ENCODE results near the gene C1QTNF12.

The C1QTNF12 gene

GRCh38 chr1:1221887-1222574 lies 24.5 kb downstream of the C1QTNF12 start:
- ATAC-seq = peak; percentile 14
- peaks cover 38% of the 10 kb centered on the region for H3K4me1 Mint-ChIP-seq
- no peak for DNase-seq
- no peaks in the 10 kb centered on the region for H3K27me3 Mint-ChIP-seq
- no peak overlapping the region for H3K27ac Mint-ChIP-seq
- no peaks in the 10 kb centered on the region for H3K9me3 Mint-ChIP-seq
- no peak overlapping the region for H3K4me3 Mint-ChIP-seq

DNA sequence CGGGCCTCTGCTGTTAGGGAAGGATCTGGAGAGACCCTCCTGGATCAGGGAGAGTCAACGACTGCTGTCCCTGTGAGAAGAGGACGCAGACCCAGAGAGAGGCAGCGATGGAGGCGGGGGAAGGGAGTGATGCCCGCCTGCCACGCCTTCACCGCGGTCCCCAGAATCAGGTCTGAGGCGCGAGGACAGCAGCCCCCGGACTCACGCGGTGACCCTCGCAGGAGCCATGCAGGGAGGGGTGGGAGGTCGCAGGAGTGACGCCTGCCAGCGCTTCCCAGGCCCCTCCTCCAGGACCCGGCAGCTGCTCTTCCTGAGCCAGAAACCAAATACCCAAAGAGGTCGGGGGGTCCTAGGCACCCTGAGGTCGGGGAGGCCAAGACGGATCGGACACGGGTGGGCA lies 26.3 kb downstream of the C1QTNF12 start:
- ATAC-seq (no peak), DNase-seq (no peak)
- Mint-ChIP-seq H3K27me3 (no peaks in the 10 kb centered on the region), H3K27ac (peak overlapping the region in 1 of 2 donors; percentile 82), H3K9me3 (no peaks in the 10 kb centered on the region), H3K4me3 (no peak overlapping the region), H3K4me1 (peaks cover 46% of the 10 kb centered on the region)

DNA sequence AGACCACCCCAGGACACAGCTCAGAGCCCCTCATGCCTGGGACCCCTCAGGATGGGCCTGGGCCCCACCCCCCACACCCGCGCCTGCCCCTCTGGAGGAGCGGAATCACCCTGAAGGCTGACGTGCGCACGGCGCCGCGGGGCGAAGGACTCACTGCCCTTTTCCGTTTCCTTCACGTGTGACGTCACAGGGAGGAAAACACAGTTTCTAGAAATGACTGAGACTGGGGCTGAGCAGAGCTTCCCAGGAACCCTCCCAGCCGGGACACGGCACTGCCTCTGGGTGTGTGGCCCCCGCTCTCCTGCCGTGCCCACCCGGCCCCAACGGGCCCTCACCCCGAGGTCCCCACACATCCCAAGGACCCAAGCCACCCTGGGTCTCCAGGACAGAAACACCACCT lies 27.2 kb downstream of the C1QTNF12 start:
- Mint-ChIP-seq H3K27ac (peak overlapping the region; percentile 5 to 85), H3K4me3 (no peak overlapping the region), H3K4me1 (peaks cover 55% of the 10 kb centered on the region), H3K27me3 (no peaks in the 10 kb centered on the region), H3K9me3 (no peaks in the 10 kb centered on the region)
- no peak for DNase-seq
- no peak for ATAC-seq

- H3K4me3 Mint-ChIP-seq = no peak overlapping the region
Measured at GRCh38 chr1:1218524-1219200, 27.9 kb downstream of the C1QTNF12 start.

DNA sequence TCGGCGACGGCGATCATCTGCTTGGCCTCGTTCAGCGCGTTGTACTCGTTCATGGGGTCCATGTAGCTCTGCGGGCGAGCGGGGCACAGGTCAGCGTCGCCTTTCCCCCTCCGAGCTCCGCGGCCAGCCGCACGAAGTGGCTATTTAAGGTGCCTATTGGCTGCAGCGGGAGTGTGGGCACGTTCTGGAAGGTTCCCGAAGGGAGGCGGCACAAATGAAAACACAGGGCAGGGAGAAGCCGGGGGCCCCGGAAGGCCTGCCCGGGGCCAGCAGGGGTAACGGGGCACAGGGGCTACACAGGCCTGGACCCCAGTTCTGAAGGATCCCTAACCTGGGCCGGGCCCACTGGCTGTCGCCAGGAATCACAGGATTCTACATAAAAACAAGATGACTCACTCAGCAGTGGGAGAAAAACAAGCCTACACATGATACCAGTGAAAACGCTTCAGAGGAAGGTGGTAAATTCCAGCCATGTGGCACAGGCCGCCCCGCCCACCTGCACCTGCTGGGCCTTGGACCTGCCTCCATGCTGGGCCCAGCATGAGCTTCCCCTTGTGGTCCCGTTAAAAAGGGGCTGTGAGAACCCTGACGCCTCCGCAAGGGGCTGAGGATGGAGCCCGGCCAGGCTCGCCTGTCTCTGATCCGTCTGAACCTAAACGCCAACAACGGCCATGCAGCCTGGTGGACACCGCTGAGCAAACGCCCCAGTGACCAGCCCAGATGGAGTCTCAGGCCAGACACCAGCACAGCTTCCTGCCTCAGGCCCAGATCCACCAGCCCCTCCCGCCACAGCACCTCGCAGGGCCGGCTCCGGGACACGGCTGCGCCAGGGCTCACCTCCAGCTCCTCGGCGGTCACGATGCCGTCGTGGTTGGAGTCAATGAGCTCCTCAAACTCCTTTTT lies 28.6 kb downstream of the C1QTNF12 start:
- ATAC-seq (no peak), DNase-seq (no peak)
- Mint-ChIP-seq H3K27me3 (no peaks in the 10 kb centered on the region), H3K4me1 (peaks cover 59% of the 10 kb centered on the region), H3K4me3 (no peak overlapping the region), H3K27ac (no peak overlapping the region), H3K9me3 (no peaks in the 10 kb centered on the region)

More at GRCh38 chr1:1218524-1219200, 27.9 kb downstream of the C1QTNF12 start:
- H3K9me3 Mint-ChIP-seq = no peaks in the 10 kb centered on the region
- H3K4me1 Mint-ChIP-seq = peaks cover 59% of the 10 kb centered on the region
- no peaks in the 10 kb centered on the region for H3K27me3 Mint-ChIP-seq
- H3K27ac Mint-ChIP-seq = peak overlapping the region; percentile 5 to 85
- no peak for DNase-seq
- no peak for ATAC-seq

DNA sequence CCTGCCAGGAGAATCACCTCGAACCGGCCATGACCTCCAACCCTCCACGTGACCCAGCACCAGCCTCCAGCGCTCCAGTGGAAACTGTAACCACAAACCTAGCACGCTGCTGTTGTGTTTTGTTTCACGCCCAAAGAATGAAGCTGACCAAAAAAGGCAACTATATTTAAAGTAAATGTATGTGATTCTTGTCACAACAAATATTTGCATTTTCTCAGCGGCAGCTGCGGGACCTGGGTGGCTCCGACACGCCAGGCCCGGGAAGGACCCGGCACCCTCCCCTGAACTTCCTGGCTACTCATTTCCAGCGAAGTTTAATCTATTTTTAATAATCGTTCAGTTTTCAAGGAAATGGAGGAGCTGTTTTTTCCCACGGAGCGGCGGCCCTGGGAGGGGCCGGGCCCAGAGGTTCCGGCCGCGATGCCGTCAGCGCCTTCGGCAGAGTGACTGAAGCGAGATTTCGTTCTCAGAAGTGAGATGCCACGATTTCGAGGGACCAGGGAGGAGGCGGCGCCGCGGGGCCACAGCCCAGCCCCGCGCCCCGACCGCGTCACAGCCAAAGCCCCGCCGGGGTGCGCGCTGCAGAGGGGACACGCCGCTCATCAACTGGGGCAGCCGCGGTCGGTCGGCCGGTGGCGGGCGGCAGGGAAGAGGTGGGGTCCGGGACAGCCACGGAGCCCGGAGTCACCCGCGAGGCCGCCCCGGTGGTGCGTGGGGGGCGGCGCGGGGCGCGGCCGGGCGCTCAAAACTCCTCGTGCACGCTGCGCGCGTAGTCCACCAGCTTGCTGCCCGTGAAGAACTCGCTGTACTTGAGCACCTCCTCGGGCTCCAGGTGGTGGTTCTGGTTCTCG lies 29.5 kb downstream of the C1QTNF12 start:
- peaks cover 64% of the 10 kb centered on the region for H3K4me1 Mint-ChIP-seq
- peak overlapping the region; percentile 35 to 50 for H3K4me3 Mint-ChIP-seq
- peak overlapping the region; percentile 41 to 78 for H3K27ac Mint-ChIP-seq
- DNase-seq (no peak), ATAC-seq (no peak)
- no peaks in the 10 kb centered on the region for H3K9me3 Mint-ChIP-seq
- H3K27me3 Mint-ChIP-seq = no peaks in the 10 kb centered on the region

DNA sequence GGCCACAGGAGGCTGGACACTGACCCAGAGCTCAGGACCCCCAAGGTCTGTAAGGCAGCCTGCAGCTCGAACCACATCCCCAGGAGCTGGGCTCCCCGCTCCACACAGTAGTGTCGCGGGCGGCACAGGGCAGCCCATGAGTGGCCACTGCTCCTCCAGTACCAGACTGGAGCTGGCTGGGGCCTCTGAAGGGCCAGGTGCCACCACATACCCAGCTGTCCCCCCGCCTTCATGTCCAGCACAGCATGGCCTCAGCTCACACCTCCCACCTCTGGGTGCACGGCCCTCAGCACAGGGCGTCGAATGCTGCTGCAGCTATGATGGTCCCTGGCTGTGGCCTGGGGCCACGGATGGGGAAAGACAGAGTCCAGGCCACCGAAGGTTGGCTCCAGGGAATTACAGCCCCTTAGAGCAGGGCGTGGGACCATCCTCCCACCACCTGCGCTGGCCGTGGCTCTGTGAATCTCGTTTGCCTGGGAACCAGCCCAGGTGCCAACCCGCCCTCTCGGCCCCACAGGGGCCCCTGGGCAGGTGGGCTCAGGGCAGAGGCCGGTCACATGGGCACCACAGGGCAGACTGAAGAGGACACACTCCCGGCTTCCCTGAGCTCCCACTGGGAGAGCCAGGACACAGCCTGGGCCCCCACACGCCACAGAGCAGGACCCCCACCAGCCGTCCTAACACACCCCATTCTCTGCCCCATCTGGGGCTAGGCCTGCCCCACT lies 30.5 kb downstream of the C1QTNF12 start:
- peaks cover 70% of the 10 kb centered on the region for H3K4me1 Mint-ChIP-seq
- DNase-seq (no peak), ATAC-seq (no peak)
- no peaks in the 10 kb centered on the region for H3K9me3 Mint-ChIP-seq
- H3K27ac Mint-ChIP-seq = peak overlapping the region in 1 of 2 donors; percentile 16
- peak overlapping the region in 1 of 2 donors; percentile 50 for H3K4me3 Mint-ChIP-seq
- H3K27me3 Mint-ChIP-seq = no peaks in the 10 kb centered on the region

- no peak for DNase-seq
- H3K4me1 Mint-ChIP-seq = peaks cover 78% of the 10 kb centered on the region
- peak overlapping the region in 1 of 2 donors; percentile 19 for H3K27ac Mint-ChIP-seq
- ATAC-seq = no peak
- H3K4me3 Mint-ChIP-seq = peak overlapping the region; percentile 79 to 88
- H3K9me3 Mint-ChIP-seq = no peaks in the 10 kb centered on the region
- no peaks in the 10 kb centered on the region for H3K27me3 Mint-ChIP-seq
Measured at GRCh38 chr1:1215080-1215676, 31.3 kb downstream of the C1QTNF12 start.

DNA sequence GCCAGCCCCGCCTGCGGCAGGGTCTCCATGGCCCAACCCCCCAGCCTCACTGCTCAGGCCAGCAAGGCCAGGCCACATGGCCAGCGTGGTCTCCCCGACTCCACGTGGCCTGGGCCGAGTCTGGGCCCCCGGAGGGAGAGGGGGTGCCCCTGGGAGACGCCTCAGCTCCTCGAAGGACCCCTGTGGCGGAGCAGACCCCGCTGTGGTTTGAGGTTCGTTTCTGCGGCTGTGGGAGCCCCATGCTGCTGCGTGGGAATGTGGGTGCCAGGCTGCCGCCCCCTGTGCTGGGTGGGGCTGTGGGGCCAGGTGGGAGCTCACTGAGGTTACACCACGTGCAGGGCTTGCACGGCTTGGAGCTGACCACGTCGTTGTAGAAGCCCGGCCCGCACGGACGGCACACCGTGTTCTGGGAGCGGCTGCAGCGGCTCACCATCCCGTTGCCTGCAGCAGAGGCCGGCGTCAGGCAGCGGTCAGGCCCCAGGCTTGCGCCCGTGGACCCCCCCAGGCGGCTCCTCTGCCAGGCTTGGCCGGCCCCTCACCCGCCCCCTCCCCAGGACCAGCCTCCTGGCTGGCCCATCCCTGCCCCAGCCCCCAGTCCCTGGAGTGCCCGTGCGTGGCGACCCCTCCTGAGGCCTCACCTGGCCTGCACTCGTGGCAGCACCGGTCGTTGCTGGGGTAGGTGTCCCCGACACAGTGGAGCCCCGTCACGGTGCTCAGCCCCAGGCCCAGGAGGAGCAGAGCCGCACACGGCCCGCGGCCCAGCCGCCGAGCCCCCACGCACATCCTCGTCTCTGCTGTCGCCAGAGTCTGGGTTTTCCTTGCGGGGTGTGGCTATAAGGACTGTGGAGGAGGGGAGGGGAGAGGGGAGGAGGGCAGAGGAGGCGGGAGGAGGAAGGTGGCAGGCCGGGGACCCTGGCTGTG lies 32.9 kb downstream of the C1QTNF12 start, which contains the start of gene TNFRSF4:
Gene TNFRSF4 (minus strand): TSS at position 809 of the 921 bp plus-strand sequence. CDS start 26 bp downstream, at position 783.
- Mint-ChIP-seq H3K27ac (peak within 1 kb of the TSS; percentile 63 to 74), H3K4me3 (peak within 1 kb of the TSS; percentile 79 to 88), H3K9me3 (no peaks in the 10 kb centered on the region), H3K27me3 (no peaks in the 10 kb centered on the region), H3K4me1 (peaks cover 82% of the 10 kb centered on the region)
- DNase-seq (peak in 1 of 2 donors; percentile 62), ATAC-seq (peak; percentile 34)

GRCh38 chr1:1212780-1213344 lies 33.7 kb downstream of the C1QTNF12 start:
- H3K4me1 Mint-ChIP-seq = peaks cover 82% of the 10 kb centered on the region
- H3K27ac Mint-ChIP-seq = no peak overlapping the region
- peak overlapping the region; percentile 79 to 82 for H3K4me3 Mint-ChIP-seq
- DNase-seq (peak in 1 of 2 donors; percentile 76), ATAC-seq (peak; percentile 35)
- no peaks in the 10 kb centered on the region for H3K9me3 Mint-ChIP-seq
- no peaks in the 10 kb centered on the region for H3K27me3 Mint-ChIP-seq

GRCh38 chr1:1211541-1212441 lies 34.7 kb downstream of the C1QTNF12 start:
- Mint-ChIP-seq H3K4me3 (peak overlapping the region; percentile 80 to 82), H3K27ac (peak overlapping the region; percentile 19 to 71), H3K27me3 (no peaks in the 10 kb centered on the region), H3K9me3 (no peaks in the 10 kb centered on the region), H3K4me1 (peaks cover 81% of the 10 kb centered on the region)
- no peak for ATAC-seq
- no peak for DNase-seq
